GM23338 (cell line): Measurements from ENCODE around the gene SCO1. TPM values are rescaled to one million over a fixed set of nuclear protein-coding genes. Genes with fewer than 3 reads are reported as not detected.

ENCODE experiments used
- ATAC-seq: fragments of 200-7000 bp; cut with Tn5 transposase; 3 replicates; pipeline ENCODE4 v1.9.1; 2020
- DNase-seq: peaks from one replicate; pipeline ENCODE4 v3.0.0-alpha.2; 2015; ENCODE audit warnings: low spot score
- H2AFZ ChIP-seq: fragments of 200-600 bp; sonication (generic); 2 replicates; pipeline ENCODE4 v1.8.0; 2016; ENCODE audit warnings: antibody characterized with exemption, mild to moderate bottlenecking, moderate library complexity
- H3F3A ChIP-seq: fragments of 200-600 bp; sonication (generic); replicated peaks from 2 replicates; pipeline ENCODE4 v1.8.0; 2017; ENCODE audit warnings: antibody characterized with exemption, mixed run types, low read depth
- H3K27ac ChIP-seq: fragments of 200-600 bp; sonication (generic); 2 replicates; pipeline ENCODE4 v1.6.1; 2016; ENCODE audit warnings: low read depth
- H3K27me3 ChIP-seq: fragments of 200-600 bp; sonication (generic); 2 replicates; pipeline ENCODE4 v1.8.0; 2016; ENCODE audit warnings: mild to moderate bottlenecking, mixed run types, moderate library complexity; ENCODE audit not compliant: insufficient read depth
- H3K36me3 ChIP-seq: fragments of 200-600 bp; sonication (generic); 2 replicates; pipeline ENCODE4 v1.8.0; 2016; ENCODE audit warnings: mild to moderate bottlenecking; ENCODE audit not compliant: insufficient read depth
- H3K4me1 ChIP-seq: fragments of 200-600 bp; sonication (generic); 2 replicates; pipeline ENCODE4 v1.8.0; 2016; ENCODE audit warnings: mild to moderate bottlenecking, moderate library complexity; ENCODE audit not compliant: insufficient read depth
- H3K4me2 ChIP-seq: fragments of 200-600 bp; sonication (generic); 2 replicates; pipeline ENCODE4 v1.7.1; 2017; ENCODE audit warnings: mixed run types
- H3K4me3 ChIP-seq: fragments of 200-600 bp; sonication (generic); 2 replicates; pipeline ENCODE4 v1.6.1; 2016; ENCODE audit warnings: mixed run types
- H3K79me2 ChIP-seq: fragments of 200-600 bp; sonication (generic); replicated peaks from 2 replicates; pipeline ENCODE4 v1.8.0; 2017; ENCODE audit warnings: mild to moderate bottlenecking; ENCODE audit not compliant: insufficient read depth
- H3K9me2 ChIP-seq: fragments of 200-600 bp; sonication (generic); 2 replicates; pipeline ENCODE4 v1.8.0; 2017; ENCODE audit not compliant: insufficient read depth
- H4K20me1 ChIP-seq: fragments of 200-600 bp; sonication (generic); replicated peaks from 2 replicates; pipeline ENCODE4 v1.8.0; 2017; ENCODE audit warnings: mild to moderate bottlenecking; ENCODE audit not compliant: insufficient read depth
- H3K27ac Mint-ChIP-seq: 2 replicates; pipeline ENCODE4 v1.8.0; 2020; ENCODE audit warnings: inconsistent platforms, mild to moderate bottlenecking, moderate library complexity, mixed read lengths
- H3K27me3 Mint-ChIP-seq: 3 replicates; pipeline ENCODE4 v1.8.0; 2022; ENCODE audit warnings: low read depth, mild to moderate bottlenecking, moderate library complexity, mixed read lengths, inconsistent platforms; ENCODE audit not compliant: insufficient read depth, poor library complexity
- H3K36me3 Mint-ChIP-seq: 3 replicates; pipeline ENCODE4 v1.8.0; 2021; ENCODE audit warnings: low read depth, mild to moderate bottlenecking, inconsistent platforms, moderate library complexity, mixed read lengths
- H3K4me1 Mint-ChIP-seq: 3 replicates; pipeline ENCODE4 v1.8.0; 2020; ENCODE audit warnings: mild to moderate bottlenecking, inconsistent platforms, mixed read lengths
- H3K4me3 Mint-ChIP-seq: 3 replicates; pipeline ENCODE4 v1.8.0; 2021; ENCODE audit warnings: moderate library complexity, mild to moderate bottlenecking, inconsistent platforms, mixed read lengths
- H3K9me3 Mint-ChIP-seq: 3 replicates; pipeline ENCODE4 v1.8.0; 2020; ENCODE audit warnings: moderate library complexity, mild to moderate bottlenecking, inconsistent platforms, mixed read lengths
- CTCF ChIP-seq, 2 experiments: fragments of 200-600 bp in 1 of 2; sonication (generic) in 1 of 2; conservative IDR thresholded peaks; 2 replicates each; pipeline versions ENCODE4 v1.5.1 to v1.6.1; 2016 to 2017; ENCODE audit warnings: antibody characterized with exemption in 2 of 2, low read depth in 2 of 2, mild to moderate bottlenecking in 2 of 2, moderate library complexity in 1 of 2
- ETS1 ChIP-seq: IDR thresholded peaks from 2 replicates; pipeline ENCODE4 v1.6.1; 2016; ENCODE audit warnings: antibody characterized with exemption
- EZH2phosphoT487 ChIP-seq: fragments of 200-600 bp; sonication (generic); IDR thresholded peaks from one replicate; pipeline ENCODE4 v1.8.1; 2018; ENCODE audit warnings: antibody characterized with exemption; ENCODE audit not compliant: unreplicated experiment
- NANOG ChIP-seq: IDR thresholded peaks from 2 replicates; pipeline ENCODE4 v1.6.1; 2016; ENCODE audit warnings: antibody characterized with exemption, borderline replicate concordance
- POLR2AphosphoS5 ChIP-seq: IDR thresholded peaks from 2 replicates; pipeline ENCODE4 v1.6.1; 2016; ENCODE audit warnings: antibody characterized with exemption, low read depth
- REST ChIP-seq: IDR thresholded peaks from one replicate; pipeline ENCODE4 v1.6.1; 2018; ENCODE audit warnings: antibody characterized with exemption; ENCODE audit not compliant: unreplicated experiment
- STAT1 ChIP-seq: IDR thresholded peaks from one replicate; pipeline ENCODE4 v1.6.1; 2016; ENCODE audit warnings: antibody characterized with exemption; ENCODE audit not compliant: unreplicated experiment
- ZNF114 ChIP-seq: fragments of 250-450 bp; sonication (Bioruptor Pico); IDR thresholded peaks from 2 replicates; pipeline ENCODE4 v1.5.0; 2020; ENCODE audit warnings: mild to moderate bottlenecking, moderate library complexity
- ZNF462 ChIP-seq: fragments of 250-450 bp; sonication (Bioruptor Pico); IDR thresholded peaks from 2 replicates; pipeline ENCODE4 v1.5.0; 2020; ENCODE audit warnings: mild to moderate bottlenecking, moderate library complexity
- polyA plus RNA-seq: library from polyadenylated mRNA; unstranded; fragments of >200 nt; fragmentation: Nextera tagmentation; extraction: Ambion mirVana; gene quantifications from 2 replicates; pipeline ENCODE4 v1.2.1, GENCODE V29; 2016
- total RNA-seq: library from RNA; depleted of rRNA; stranded (reverse); fragments of >200 nt; shearing (Covaris generic); gene quantifications from 2 replicates; pipeline ENCODE4 v1.2.3, GENCODE V29; 2014

The SCO1 gene
- total and polyA plus RNA-seq, 2 experiments from 2014 or later = 43.9 to 72.5 TPM

GRCh38 chr17:10633738-10634379, 63.5 kb downstream of the SCO1 start:
- no peak overlapping the region for H3K27ac ChIP-seq
- Mint-ChIP-seq H3K27me3 (peaks cover 3% of the 10 kb centered on the region), H3K4me1 (no peaks in the 10 kb centered on the region), H3K4me3 (no peak overlapping the region), H3K27ac (no peak overlapping the region), H3K36me3 (peaks cover 17% of the 10 kb centered on the region), H3K9me3 (no peaks in the 10 kb centered on the region)
- no peaks in the 10 kb centered on the region for H3K27me3 ChIP-seq
- H3K4me3 ChIP-seq = no peak overlapping the region
- ATAC-seq (no peak), DNase-seq (no peak)
- TF ChIP-seq ETS1 (no peak), ZNF114 (CRISPR knock-in tag) (no peak)
- 0 out of 2 replicates have a peak, but pooled peaks cover 5% of the 10 kb centered on the region for H3K36me3 ChIP-seq
- H3K4me1 ChIP-seq = no peaks in the 10 kb centered on the region
- no peak overlapping the region for H2AFZ ChIP-seq
- no peaks in the 10 kb centered on the region for H3K79me2 ChIP-seq
- H3K4me2 ChIP-seq = no peak overlapping the region
- H3K9me2 ChIP-seq = no peaks in the 10 kb centered on the region
- H3F3A ChIP-seq = no peaks in the 10 kb centered on the region
- H4K20me1 ChIP-seq = no peaks in the 10 kb centered on the region

GRCh38 chr17:10631701-10632100, 65.6 kb downstream of the SCO1 start:
- Histone ChIP-seq H3K9me2 (no peaks in the 10 kb centered on the region), H3K27me3 (no peaks in the 10 kb centered on the region), H3K79me2 (no peaks in the 10 kb centered on the region), H3K4me2 (no peak overlapping the region), H3K4me1 (no peaks in the 10 kb centered on the region), H3K27ac (no peak overlapping the region), H3K36me3 (0 out of 2 replicates have a peak, but pooled peaks cover 5% of the 10 kb centered on the region), H3F3A (no peaks in the 10 kb centered on the region), H2AFZ (no peak overlapping the region), H3K4me3 (no peak overlapping the region), H4K20me1 (no peaks in the 10 kb centered on the region)
- H3K4me3 Mint-ChIP-seq = no peak overlapping the region
- no peak for DNase-seq
- H3K36me3 Mint-ChIP-seq = peaks cover 13% of the 10 kb centered on the region
- ATAC-seq = no peak
- no peaks in the 10 kb centered on the region for H3K27me3 Mint-ChIP-seq
- no peaks in the 10 kb centered on the region for H3K9me3 Mint-ChIP-seq
- no peak overlapping the region for H3K27ac Mint-ChIP-seq
- no peaks in the 10 kb centered on the region for H3K4me1 Mint-ChIP-seq
- TF ChIP-seq REST (no peak), CTCF (conservative IDR thresholded peaks at IDR 0.05; ENCODE audit: low read depth in 2 of 2) (no peak), ZNF462 (CRISPR knock-in tag) (no peak), POLR2AphosphoS5 (no peak), STAT1 (no peak), NANOG (no peak), EZH2phosphoT487 (no peak)
